ENCODE measurements around the gene SERPINB6.

GRCh38 chr6:2940851-2941250, 30.5 kb downstream of the SERPINB6 start:
- TF ChIP-seq CTCF (IDR thresholded peaks at IDR 0.05; ENCODE audit: low read depth, low read length, missing input control) (no peak), TAF1 (conservative IDR thresholded peaks at IDR 0.05) (no peak), GABPA (IDR thresholded peaks at IDR 0.05 in 1 of 2, conservative IDR thresholded peaks at IDR 0.05 in 1 of 2) (no peak), ATF3 (IDR thresholded peaks at IDR 0.05) (no peak), YY1 (IDR thresholded peaks at IDR 0.05) (no peak), REST (IDR thresholded peaks at IDR 0.05) (no peak)
